Thyroid gland (tissue), 4 donors: Measurements from ENCODE around the gene AGTPBP1. TPM values are rescaled to one million over a fixed set of nuclear protein-coding genes. Genes with fewer than 3 reads are reported as not detected.

Experiments
- DNase-seq, 2 donors: peaks; one replicate each; pipeline ENCODE4 v3.0.0-alpha.2; 2019
- H3K27ac ChIP-seq, 3 donors: fragments of 200-600 bp; sonication (generic); 1 replicate in 2 of 3; 2 replicates in 1 of 3; pipeline ENCODE4 v1.5.1; 2016 to 2019; ENCODE audit warnings: mild to moderate bottlenecking in 1 of 3, moderate library complexity in 1 of 3
- H3K27me3 ChIP-seq: fragments of 200-600 bp; sonication (generic); one replicate; pipeline ENCODE4 v1.5.1; 2019
- H3K36me3 ChIP-seq, 2 donors: fragments of 200-600 bp; sonication (generic); one replicate each; pipeline ENCODE4 v1.5.1; 2016 to 2019
- H3K4me1 ChIP-seq, 2 donors: fragments of 200-600 bp; sonication (generic); one replicate each; pipeline ENCODE4 v1.5.1; 2017 to 2019
- H3K4me3 ChIP-seq, 3 donors: fragments of 200-600 bp; sonication (generic); replicated peaks in 1 of 3; 1 replicate in 2 of 3; 2 replicates in 1 of 3; pipeline ENCODE4 v1.5.1; 2016; ENCODE audit warnings: mild to moderate bottlenecking in 1 of 3
- H3K9me3 ChIP-seq: fragments of 200-600 bp; sonication (generic); one replicate; pipeline ENCODE4 v1.5.1; 2017
- CTCF ChIP-seq, 6 experiments: fragments of 200-600 bp in 3 of 6; fragments of 450-650 bp in 3 of 6; sonication (generic) in 3 of 6; IDR thresholded peaks; one replicate each; pipeline ENCODE4 v1.5.1; 2016 to 2019; ENCODE audit warnings: antibody characterized with exemption in 6 of 6, mild to moderate bottlenecking in 2 of 6, inconsistent platforms in 1 of 6, moderate library complexity in 1 of 6
- POLR2A ChIP-seq, 2 donors: fragments of 450-650 bp; IDR thresholded peaks; one replicate each; pipeline ENCODE4 v1.6.1; 2017; ENCODE audit warnings: antibody characterized with exemption in 2 of 2, mild to moderate bottlenecking in 2 of 2, moderate library complexity in 1 of 2
- WGBS, 2 donors: methylation state at CpG; one replicate each; pipeline ENCODE4 v1.1.5; 2017; 5-methylcytosine and 5-hydroxymethylcytosine counted together
- intact Hi-C: fragments of 100-400 bp; cut with DNase I; formaldehyde crosslinking; loops from one replicate; pipeline ENCODE4 v1.15.1; 2023
- total RNA-seq, 4 donors: library from RNA; depleted of rRNA; stranded (reverse); fragments of >200 nt; gene quantifications; one replicate each; pipeline ENCODE4 v1.2.3, GENCODE V29; 2016

The AGTPBP1 gene
- total RNA-seq, 4 donors from 2014 or later, result 18.2 to 23.3 (median 22.0) TPM

GRCh38 chr9:85501456-85501855, 240.3 kb downstream of the AGTPBP1 start:
- intact Hi-C loops, result no loop called here
- no peaks in the 10 kb centered on the region for H3K36me3 ChIP-seq
- 88 to 90% methylated on average over 6 of the region's 6 CpGs for WGBS, 2 donors
- no peak overlapping the region for H3K4me3 ChIP-seq
- DNase-seq, result no peak
- TF ChIP-seq CTCF (IDR thresholded peaks at IDR 0.05), result no peak
- no peak for TF ChIP-seq POLR2A (IDR thresholded peaks at IDR 0.05)
- H3K4me1 ChIP-seq, result no peaks in the 10 kb centered on the region
- H3K9me3 ChIP-seq, result no peaks in the 10 kb centered on the region
- H3K27ac ChIP-seq, result no peak overlapping the region
- no peaks in the 10 kb centered on the region for H3K27me3 ChIP-seq

Other genes with a start within 250 kb of the AGTPBP1 start
- 10 to 100 TPM; 23.2 to 31.1 (median 26.2) TPM for gene NAA35, start 199.2 kb upstream of the AGTPBP1 start, total RNA-seq